ENCODE measurements around the gene TLE1.

- no peak for TF ChIP-seq EP300 (IDR thresholded peaks at IDR 0.05)
- TF ChIP-seq CTCF (IDR thresholded peaks at IDR 0.05) = no peak
- no peak for TF ChIP-seq POLR2A (IDR thresholded peaks at IDR 0.05; ENCODE audit: low read depth)
Measured at GRCh38 chr9:81610740-81611107, 78.6 kb downstream of the TLE1 start.
